ENCODE data around the gene CRYBG1.

The CRYBG1 gene, protein sequence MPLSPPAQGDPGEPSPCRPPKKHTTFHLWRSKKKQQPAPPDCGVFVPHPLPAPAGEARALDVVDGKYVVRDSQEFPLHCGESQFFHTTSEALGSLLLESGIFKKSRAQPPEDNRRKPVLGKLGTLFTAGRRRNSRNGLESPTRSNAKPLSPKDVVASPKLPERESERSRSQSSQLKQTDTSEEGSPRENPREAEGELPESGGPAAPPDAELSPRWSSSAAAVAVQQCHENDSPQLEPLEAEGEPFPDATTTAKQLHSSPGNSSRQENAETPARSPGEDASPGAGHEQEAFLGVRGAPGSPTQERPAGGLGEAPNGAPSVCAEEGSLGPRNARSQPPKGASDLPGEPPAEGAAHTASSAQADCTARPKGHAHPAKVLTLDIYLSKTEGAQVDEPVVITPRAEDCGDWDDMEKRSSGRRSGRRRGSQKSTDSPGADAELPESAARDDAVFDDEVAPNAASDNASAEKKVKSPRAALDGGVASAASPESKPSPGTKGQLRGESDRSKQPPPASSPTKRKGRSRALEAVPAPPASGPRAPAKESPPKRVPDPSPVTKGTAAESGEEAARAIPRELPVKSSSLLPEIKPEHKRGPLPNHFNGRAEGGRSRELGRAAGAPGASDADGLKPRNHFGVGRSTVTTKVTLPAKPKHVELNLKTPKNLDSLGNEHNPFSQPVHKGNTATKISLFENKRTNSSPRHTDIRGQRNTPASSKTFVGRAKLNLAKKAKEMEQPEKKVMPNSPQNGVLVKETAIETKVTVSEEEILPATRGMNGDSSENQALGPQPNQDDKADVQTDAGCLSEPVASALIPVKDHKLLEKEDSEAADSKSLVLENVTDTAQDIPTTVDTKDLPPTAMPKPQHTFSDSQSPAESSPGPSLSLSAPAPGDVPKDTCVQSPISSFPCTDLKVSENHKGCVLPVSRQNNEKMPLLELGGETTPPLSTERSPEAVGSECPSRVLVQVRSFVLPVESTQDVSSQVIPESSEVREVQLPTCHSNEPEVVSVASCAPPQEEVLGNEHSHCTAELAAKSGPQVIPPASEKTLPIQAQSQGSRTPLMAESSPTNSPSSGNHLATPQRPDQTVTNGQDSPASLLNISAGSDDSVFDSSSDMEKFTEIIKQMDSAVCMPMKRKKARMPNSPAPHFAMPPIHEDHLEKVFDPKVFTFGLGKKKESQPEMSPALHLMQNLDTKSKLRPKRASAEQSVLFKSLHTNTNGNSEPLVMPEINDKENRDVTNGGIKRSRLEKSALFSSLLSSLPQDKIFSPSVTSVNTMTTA (N-terminal part only)

DNA sequence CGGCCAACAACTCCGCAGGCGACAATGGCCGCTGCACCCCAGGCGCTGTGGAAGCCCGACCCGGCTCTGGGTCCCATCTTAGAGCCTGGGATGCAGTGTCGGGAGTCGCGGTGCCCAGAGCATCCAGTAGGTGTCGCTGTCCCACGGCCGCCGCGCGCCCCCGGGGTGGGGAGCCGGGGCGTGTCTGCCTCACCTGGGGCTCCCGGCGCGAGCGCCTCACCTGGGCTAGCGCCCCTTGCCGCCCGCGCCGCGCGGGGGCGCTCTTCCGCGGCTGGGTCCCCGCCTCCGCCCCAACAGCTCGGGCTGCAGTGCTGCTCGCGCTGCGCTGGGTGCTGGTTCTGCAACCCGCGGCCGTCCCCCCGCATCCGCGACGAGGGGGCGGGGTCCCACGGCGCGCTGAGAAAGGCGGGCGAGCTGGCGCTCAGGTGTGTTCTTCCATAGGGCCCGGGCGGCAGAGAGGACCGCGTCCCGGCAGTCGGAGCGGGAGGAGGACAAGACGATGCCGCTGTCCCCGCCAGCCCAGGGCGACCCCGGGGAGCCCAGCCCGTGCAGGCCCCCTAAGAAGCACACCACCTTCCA is at the start of gene CRYBG1:
TSS of gene CRYBG1 (plus strand) at position 308 of the 579 bp plus-strand sequence. CDS start at position 500, 192 bp downstream.
- DNase-seq (ENCODE audit: low read depth in 2 of 2) = peak; percentile 36 to 68

DNA sequence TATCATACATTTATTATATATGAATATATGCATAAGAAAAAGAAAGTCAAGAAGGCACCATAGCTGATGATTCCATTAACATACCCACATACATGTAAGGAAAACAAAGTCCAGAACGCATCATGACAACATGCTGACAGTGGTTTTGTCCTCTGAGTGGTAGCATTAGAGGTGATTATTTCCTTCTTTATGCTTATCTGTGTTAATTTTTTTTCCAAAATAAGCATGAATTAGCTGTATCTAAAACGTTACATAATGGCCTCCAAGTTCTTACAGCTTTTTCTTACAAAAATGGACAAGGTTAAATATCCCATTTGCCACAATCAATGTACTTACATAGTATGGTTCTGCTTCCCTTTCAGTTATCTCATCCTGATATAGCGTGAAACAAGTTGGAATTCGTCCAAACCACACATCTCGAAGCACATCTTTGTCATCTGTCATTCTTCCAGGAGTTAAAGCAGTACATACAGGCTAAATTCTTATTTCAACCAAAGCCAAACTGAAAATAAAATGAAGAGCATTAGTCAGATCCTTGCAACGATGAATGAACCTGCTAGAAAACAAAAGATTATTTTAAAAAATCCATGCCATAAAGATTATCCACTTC is 44.6 kb upstream of the CRYBG1 start:
- no peak for DNase-seq (ENCODE audit: low read depth in 2 of 2)

DNA sequence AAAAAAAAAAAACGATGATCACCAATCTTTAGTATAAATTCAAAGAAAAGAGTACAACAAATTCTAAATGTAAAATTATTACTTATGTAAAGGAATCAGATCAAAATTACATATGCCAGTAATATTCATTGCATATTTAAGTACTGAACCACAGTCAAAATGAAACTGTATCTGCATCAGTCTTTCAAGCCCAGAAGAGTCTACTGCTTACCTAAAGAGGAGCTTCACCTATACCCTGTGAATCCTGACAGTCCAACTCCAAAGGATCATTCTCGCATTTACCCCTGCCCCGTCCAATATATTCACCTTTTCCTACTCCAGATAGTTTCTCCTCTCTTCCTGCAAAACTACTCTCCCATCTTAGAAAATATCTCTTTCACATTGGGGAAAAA is 44.1 kb upstream of the CRYBG1 start:
- DNase-seq (ENCODE audit: low read depth in 2 of 2) = no peak

DNA sequence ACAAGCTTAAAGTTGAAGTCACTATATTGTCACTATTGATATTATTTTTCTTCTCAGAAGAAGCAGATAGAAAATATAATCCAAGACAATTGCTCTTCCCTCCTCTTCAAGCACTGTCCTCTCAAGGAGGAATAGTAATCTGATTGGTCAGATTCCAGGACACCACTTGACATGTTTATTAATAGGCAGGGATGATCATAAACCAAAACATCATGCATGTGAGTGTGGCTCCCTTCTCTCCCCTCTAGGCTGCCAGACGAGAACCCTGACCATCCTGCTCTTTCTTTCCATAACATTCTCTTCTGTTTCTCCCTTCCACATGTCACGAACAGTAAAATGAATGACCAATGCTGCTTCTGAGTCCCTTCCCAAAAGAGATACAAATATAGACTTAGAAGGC is 42.5 kb upstream of the CRYBG1 start:
- DNase-seq (ENCODE audit: low read depth in 2 of 2) = no peak

DNA sequence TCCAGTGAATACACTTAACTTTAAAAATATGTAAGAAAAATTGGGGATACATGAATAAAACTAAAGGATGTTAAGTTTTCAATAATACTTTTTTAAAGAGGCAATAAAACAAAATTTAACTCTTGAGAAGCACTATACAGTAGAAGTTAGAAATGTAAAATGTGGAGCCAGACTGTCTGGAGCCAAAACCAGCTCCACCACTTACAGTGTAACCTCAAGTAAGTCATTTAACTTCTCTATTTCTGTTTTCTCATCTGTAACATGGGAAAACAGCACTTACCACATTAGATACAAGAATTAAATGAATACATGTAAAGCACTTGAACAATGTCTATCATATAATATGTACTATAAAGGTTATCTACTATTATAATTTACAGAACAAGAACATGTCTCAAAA is 41.7 kb upstream of the CRYBG1 start:
- no peak for DNase-seq (ENCODE audit: low read depth in 2 of 2)

DNA sequence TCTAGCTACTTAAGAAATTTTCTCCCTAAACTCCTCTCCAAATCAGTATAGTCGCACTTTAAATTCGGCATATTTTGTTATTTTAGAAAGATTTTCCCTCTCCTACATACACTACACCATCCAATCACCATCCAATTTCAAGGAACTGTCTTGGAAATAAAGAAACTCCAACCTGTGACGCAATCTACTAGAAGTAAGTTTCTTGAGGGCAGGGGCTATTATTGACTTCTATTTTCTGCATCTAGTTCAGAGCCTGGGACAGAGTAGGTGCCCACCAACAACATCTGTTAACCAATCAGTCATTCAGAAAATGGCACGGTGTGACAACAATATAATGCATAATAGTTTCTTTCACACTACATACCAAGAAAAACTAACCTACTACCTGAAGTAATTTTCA is 38.6 kb upstream of the CRYBG1 start:
- DNase-seq (ENCODE audit: low read depth in 2 of 2) = no peak

DNA sequence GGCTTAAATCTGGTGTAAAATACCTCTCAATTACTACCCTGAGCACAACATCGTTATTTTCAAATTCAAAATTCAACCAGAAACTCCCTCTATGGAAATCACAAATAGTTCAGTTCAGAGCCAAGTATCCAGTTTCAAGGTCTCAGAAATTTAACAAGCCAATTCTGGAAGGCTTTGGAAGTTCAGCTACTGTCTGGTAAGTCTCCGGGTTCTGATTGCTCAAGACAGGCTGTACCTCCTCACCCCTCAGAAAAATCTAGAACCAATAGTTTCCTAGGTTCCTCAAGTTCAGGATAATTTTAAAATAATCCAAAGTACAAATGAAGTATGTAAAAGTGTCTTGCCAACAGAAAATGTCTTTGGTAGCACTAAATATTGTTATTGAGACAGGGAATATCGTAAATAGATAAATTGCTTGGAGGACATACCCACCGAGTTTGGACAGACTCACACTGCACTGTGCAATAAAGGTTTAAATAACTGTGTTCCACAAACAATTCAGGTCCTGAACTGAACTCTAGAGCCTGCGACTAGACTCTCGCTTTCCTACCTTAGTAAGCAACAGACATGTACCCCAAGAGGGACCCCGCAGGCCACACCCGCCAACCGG is 35.7 kb upstream of the CRYBG1 start:
- DNase-seq (ENCODE audit: low read depth in 2 of 2) = no peak

DNA sequence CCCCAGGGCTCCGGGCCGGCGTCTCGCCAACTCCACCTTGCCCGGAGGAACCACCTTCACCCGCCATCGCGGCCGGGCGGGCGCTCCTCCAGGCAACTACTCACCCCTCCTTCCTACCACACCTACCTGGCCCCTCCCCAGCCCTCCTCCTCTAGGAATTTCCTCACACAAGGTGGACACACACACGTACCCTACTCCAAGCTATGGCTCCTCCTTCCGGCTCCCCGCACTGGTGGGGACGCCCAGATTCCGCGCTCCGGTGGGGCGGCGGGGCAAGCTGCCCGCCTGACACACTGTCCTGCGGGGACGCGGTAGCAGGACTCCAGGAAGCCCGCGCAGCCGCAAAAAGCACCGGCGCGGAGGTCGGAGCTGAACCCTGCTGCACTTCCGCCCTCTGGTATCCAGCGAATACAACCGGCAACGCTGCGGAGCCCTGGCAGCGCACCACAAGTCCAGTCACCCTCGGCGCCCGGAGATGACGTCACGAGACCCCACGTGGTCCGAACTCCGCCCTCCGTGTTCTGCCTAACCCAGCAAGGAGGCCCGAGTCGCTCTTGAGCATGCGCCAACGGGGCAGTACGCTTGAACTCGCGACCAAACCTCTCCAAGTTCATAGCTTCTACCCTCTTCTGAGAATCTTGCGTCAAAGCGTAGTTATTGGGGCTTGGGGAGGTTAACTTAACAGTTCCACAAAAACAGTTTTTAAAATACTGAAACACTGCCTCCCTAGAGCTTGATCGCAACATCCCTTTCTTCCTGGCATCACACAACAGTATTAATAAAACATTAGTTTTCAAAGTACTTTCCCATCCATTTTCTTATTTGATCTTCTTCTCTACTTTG is 35.0 kb upstream of the CRYBG1 start, which contains the start of gene ATG5:
TSS of gene ATG5 (minus strand) at position 425 of the 843 bp plus-strand sequence. CDS start 9,552 bp downstream, outside the sequence.
- peak; percentile 99 to 100 for DNase-seq (ENCODE audit: low read depth in 2 of 2)

DNA sequence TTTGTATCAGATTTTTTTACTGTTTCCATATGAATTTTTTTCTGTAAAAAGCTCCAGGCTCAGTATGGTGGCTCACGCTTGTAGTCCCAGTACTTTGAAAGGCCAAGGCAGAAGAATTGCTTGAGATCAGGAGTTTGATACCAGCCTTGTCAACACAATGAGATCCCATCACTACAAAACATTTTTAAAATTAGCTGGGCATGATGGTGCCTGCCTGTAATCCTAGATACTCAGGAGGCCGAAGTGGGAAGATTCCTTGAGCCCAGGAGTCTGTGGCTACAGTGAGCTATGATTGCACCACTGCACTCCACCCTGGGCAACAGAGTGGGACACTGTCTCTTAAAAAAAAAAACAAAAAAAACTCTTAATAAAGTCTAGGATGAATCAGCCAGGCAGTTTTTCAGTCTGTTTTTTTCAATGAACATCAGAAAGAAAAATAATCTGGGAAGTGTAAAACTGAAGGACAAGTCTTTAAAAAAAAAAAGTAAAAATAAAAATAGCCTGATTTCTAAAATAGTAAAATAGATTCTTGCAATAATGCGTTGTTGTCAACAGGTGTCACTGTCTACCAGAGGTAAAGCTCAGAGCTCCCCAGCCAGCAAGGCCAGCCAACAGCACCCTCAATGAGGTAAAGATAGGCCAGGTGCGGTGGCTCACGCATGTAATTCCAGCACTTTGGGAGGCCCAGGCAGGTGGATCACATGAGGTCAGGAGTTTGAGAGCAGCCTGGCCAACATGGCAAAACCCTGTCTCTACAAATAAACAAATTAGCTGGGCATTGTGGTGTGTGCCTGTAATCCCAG is 25.7 kb upstream of the CRYBG1 start:
- DNase-seq (ENCODE audit: low read depth in 2 of 2) = peak; percentile 24 to 28

DNA sequence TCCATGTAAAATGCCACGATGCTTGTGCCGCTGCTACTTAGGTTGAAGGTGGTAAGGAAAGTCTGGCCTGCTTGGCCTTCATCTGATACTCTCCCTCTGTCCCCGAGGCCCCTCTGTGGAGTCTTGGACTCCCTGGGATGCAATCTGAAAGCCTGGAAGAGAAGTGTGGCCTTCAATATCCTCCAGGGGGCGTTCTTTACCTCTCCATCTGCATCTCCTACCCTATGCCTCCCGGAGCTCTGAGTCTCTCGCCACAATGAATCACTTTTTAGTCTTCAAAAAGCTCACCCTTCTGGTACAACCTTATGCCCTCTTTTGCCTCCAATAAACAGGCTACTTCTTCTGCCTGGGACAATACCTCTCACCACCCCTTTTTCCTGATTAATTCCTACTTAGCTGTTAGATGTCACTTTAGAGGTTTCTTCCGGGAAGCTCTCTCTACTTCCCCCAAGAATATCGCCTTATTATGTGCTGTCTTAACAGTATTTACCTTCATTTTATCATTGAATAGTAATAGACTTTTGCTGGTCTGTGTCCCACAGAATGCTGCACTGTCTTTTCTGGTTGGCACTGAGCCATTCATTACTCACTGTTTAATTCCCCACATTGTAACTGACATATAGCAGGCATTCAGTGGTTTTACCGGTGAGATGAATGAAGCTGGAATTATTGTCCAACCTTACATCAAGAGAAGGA is 21.0 kb upstream of the CRYBG1 start:
- DNase-seq (ENCODE audit: low read depth in 2 of 2) = no peak

DNA sequence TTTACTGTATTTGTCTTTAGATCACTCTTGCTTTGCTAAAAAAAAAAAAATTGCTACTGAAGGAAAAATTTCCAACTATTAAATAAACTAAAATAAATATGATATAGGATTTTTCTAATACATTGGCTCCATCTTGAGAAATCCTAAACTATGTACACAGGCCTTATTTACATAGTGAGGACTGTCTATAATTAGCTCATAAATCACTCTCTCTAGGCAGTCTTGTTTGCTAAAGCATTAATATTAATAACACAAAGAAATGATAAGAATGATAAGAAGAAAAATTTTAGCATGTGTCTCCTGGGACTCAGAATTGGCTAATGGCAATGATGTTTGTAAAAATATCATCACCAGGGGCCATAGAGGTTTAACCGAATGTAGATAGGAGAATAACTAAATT is 13.3 kb upstream of the CRYBG1 start:
- no peak for DNase-seq (ENCODE audit: low read depth in 2 of 2)

DNA sequence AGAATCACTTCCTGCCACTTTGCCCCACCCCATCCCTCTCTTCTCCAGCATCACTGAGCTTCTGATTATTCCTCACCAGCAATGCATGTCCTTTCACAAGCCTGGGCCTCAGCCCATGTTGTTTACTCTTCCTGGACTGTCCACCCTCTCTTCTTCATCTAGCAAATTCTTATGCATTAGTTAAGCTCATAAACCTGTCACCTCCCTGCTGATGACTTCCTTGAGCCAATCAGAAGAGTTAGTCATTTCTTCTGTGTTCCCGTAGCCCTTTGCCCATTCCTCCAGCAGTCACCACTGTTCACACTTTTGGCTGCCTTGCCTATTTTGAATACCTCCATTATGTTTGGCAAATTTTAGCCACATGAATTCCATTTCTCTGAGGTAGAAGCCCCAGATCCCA is 4.1 kb upstream of the CRYBG1 start:
- DNase-seq (ENCODE audit: low read depth in 2 of 2) = no peak

DNA sequence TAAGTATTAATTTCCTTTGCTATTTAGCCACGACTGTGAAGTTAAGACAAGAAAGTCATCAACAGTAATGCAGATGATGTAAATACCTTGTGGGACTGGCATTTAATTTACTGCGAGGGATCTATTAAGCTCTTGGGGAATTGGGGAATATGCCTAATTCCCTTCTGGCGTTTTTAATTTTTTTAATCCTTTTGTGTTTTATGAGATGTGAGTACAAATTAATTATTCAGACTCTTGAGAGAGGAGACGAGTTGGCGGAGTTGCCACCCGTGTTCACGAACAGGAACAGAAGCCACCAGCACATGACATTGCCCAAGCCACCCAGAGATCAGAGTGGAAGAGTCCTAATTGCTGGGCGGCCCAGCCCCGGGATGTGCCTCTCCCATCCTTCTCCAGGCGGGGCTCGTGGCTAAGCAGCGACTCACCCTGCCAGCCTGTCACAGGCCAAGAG is 533 bp upstream of the CRYBG1 start:
- no peak for DNase-seq (ENCODE audit: low read depth in 2 of 2)

DNA sequence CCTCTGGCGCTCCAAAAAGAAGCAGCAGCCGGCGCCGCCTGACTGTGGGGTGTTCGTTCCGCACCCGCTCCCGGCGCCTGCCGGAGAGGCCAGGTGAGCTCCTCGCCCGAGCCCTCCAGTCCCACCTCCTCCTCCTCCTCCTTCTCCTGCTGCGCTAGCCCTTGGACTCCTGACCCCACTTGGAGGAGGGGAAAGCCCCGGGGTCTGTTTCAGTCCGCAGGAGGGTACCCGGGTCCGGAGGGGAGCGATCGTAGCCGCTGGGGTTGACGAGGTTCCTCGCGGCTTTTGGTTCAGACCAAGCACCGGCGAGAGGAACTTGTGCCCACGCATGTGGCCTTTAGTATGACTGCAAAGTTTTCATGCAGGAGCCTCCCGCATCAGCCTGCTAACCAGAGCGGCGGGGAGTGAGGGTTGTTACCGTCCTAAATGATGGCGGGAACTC is 493 bp downstream of the CRYBG1 start:
- no peak for DNase-seq (ENCODE audit: low read depth in 2 of 2)

DNA sequence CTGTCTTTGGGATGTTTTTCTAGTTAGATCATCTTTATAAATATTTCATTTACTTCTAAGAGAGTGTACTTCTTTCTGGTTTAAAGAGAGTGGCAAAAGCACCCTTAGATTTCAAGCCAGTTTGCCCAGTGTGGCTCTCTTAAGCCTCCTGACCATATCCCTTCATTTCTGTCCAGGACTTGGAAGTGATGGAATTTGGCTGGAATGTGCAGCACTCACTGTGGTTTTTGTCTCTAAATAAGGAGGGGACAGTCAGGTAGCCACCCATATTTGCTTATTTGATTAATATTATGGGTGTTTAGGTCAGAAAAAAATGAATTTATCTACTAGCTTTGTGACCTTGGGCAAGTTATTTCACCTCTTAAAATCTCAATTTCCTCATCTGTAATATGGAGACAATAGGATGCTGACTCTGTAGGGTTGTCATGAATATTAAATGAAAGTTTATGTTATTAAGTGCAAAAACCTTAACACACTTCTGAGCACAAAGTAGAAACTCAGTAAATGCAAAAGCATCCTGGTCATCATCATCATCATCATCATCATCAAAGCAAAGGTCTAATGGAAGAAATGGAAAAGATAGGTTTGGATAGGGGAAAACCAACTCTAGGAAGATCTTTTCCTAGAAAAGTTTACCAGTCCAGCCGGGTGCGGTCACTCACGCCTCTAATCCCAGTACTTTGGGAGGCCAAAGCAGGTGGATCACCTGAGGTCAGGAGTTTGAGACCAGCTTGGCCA is 3.1 kb downstream of the CRYBG1 start:
- no peak for DNase-seq (ENCODE audit: low read depth in 2 of 2)

DNA sequence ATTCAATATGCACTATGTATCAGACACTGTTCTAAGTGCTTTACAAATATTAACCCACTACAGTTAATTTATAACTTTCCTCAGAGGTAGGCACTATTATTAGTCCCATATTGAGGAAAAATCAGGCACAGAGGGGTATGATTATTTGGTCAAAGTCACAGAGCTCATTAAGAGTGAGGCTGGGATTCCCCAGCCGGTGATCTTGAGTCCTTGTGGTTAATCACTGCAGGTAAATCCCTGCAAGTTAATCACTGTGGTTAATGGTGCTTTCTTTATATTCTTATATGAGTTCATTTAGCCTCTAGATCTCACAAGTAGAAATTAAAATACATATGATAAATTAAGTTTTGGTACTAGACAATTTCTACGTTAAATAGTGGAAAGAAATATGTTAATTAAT is 9.2 kb downstream of the CRYBG1 start:
- no peak for DNase-seq (ENCODE audit: low read depth in 2 of 2)

DNA sequence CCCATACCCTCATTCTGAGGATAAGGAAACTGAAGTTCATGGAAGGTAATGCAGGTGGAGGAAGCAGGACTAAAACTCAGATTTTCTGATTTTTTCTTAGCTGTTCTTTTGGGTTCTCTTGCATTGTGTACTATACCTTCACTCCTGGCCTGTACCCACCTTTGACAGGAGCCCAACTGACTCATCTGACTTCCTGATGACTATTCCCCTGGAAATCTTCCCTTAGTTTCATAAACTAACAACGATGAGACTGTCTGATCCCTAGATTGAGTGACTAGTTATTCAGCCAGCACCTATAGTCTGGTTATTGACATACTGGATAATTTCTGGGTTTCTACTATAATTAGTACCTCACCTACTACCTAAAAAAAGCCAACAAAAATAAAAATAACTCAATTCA is 10.1 kb downstream of the CRYBG1 start:
- DNase-seq (ENCODE audit: low read depth in 2 of 2) = no peak
